ENCODE results near the gene PAMR1. TPM values are rescaled to one million over a fixed set of nuclear protein-coding genes. Genes with fewer than 3 reads are reported as not detected.

Gene PAMR1
- total and polyA plus RNA-seq, 2 donors: 1.9 to 5.6 TPM

GRCh38 chr11:35479731-35480130, 45.7 kb downstream of the PAMR1 start:
- H3K4me1 ChIP-seq (ENCODE audit: control insufficient read depth in 2 of 2, insufficient read depth in 2 of 2, low read length in 2 of 2): no peaks in the 10 kb centered on the region
- no peaks in the 10 kb centered on the region for H3K36me3 ChIP-seq (ENCODE audit: control insufficient read depth in 2 of 2, insufficient read depth in 2 of 2, low read length in 1 of 2)
- no peak overlapping the region for H3K27ac ChIP-seq (ENCODE audit: low read depth in 1 of 2, low read length in 1 of 2)
- 97% methylated on average over 5 of the region's 5 CpGs for WGBS
- no peak overlapping the region for H3K4me3 ChIP-seq (ENCODE audit: low read length in 2 of 2)
- DNase-seq (ENCODE audit: low read depth in 6 of 9, low spot score in 9 of 9): no peak
- no peaks in the 10 kb centered on the region for H3K9me3 ChIP-seq (ENCODE audit: control insufficient read depth in 2 of 2, insufficient read depth in 1 of 2, low read length in 1 of 2)
- H3K27me3 ChIP-seq (ENCODE audit: control insufficient read depth in 2 of 2, insufficient read depth in 1 of 2, low read length in 1 of 2): peaks cover 0 to 4% of the 10 kb centered on the region in 2 donors

- Histone ChIP-seq H3K27ac (ENCODE audit: low read depth in 1 of 2, low read length in 1 of 2) (no peak overlapping the region), H3K4me1 (ENCODE audit: control insufficient read depth in 2 of 2, insufficient read depth in 2 of 2, low read length in 2 of 2) (no peaks in the 10 kb centered on the region), H3K4me3 (ENCODE audit: low read length in 2 of 2) (no peak overlapping the region), H3K9me3 (ENCODE audit: control insufficient read depth in 2 of 2, insufficient read depth in 1 of 2, low read length in 1 of 2) (no peaks in the 10 kb centered on the region), H3K36me3 (ENCODE audit: control insufficient read depth in 2 of 2, insufficient read depth in 2 of 2, low read length in 1 of 2) (no peaks in the 10 kb centered on the region), H3K27me3 (ENCODE audit: control insufficient read depth in 2 of 2, insufficient read depth in 1 of 2, low read length in 1 of 2) (peaks cover 0 to 4% of the 10 kb centered on the region in 2 donors)
- 91% methylated on average over 7 of the region's 7 CpGs for WGBS
- no peak for DNase-seq (ENCODE audit: low read depth in 6 of 9, low spot score in 9 of 9)
Observed at GRCh38 chr11:35478471-35479091, 46.8 kb downstream of the PAMR1 start.

GRCh38 chr11:35477901-35478300, 47.5 kb downstream of the PAMR1 start:
- 51% methylated on average over 4 of the region's 4 CpGs for WGBS
- DNase-seq (ENCODE audit: low read depth in 6 of 9, low spot score in 9 of 9): no peak

GRCh38 chr11:35474688-35475087, 50.7 kb downstream of the PAMR1 start:
- peaks cover 0 to 4% of the 10 kb centered on the region in 2 donors for H3K27me3 ChIP-seq (ENCODE audit: control insufficient read depth in 2 of 2, insufficient read depth in 1 of 2, low read length in 1 of 2)
- WGBS: 83% methylated on average over 4 of the region's 4 CpGs
- no peaks in the 10 kb centered on the region for H3K36me3 ChIP-seq (ENCODE audit: control insufficient read depth in 2 of 2, insufficient read depth in 2 of 2, low read length in 1 of 2)
- H3K9me3 ChIP-seq (ENCODE audit: control insufficient read depth in 2 of 2, insufficient read depth in 1 of 2, low read length in 1 of 2): no peaks in the 10 kb centered on the region
- no peak overlapping the region for H3K27ac ChIP-seq (ENCODE audit: low read depth in 1 of 2, low read length in 1 of 2)
- no peaks in the 10 kb centered on the region for H3K4me1 ChIP-seq (ENCODE audit: control insufficient read depth in 2 of 2, insufficient read depth in 2 of 2, low read length in 2 of 2)
- no peak overlapping the region for H3K4me3 ChIP-seq (ENCODE audit: low read length in 2 of 2)
- no peak for DNase-seq (ENCODE audit: low read depth in 6 of 9, low spot score in 9 of 9)

More at GRCh38 chr11:35477901-35478300, 47.5 kb downstream of the PAMR1 start:
- Histone ChIP-seq H3K4me1 (ENCODE audit: control insufficient read depth in 2 of 2, insufficient read depth in 2 of 2, low read length in 2 of 2) (no peaks in the 10 kb centered on the region), H3K27ac (ENCODE audit: low read depth in 1 of 2, low read length in 1 of 2) (no peak overlapping the region), H3K27me3 (ENCODE audit: control insufficient read depth in 2 of 2, insufficient read depth in 1 of 2, low read length in 1 of 2) (peaks cover 0 to 4% of the 10 kb centered on the region in 2 donors), H3K36me3 (ENCODE audit: control insufficient read depth in 2 of 2, insufficient read depth in 2 of 2, low read length in 1 of 2) (no peaks in the 10 kb centered on the region), H3K9me3 (ENCODE audit: control insufficient read depth in 2 of 2, insufficient read depth in 1 of 2, low read length in 1 of 2) (no peaks in the 10 kb centered on the region), H3K4me3 (ENCODE audit: low read length in 2 of 2) (no peak overlapping the region)

GRCh38 chr11:35473795-35474374, 51.5 kb downstream of the PAMR1 start:
- 95% methylated on average over 7 of the region's 7 CpGs for WGBS
- peaks cover 0 to 10% of the 10 kb centered on the region in 2 donors for H3K27me3 ChIP-seq (ENCODE audit: control insufficient read depth in 2 of 2, insufficient read depth in 1 of 2, low read length in 1 of 2)

GRCh38 chr11:35470616-35471015, 54.8 kb downstream of the PAMR1 start:
- H3K9me3 ChIP-seq (ENCODE audit: control insufficient read depth in 2 of 2, insufficient read depth in 1 of 2, low read length in 1 of 2): no peaks in the 10 kb centered on the region
- H3K36me3 ChIP-seq (ENCODE audit: control insufficient read depth in 2 of 2, insufficient read depth in 2 of 2, low read length in 1 of 2): no peaks in the 10 kb centered on the region
- no peak overlapping the region for H3K27ac ChIP-seq (ENCODE audit: low read depth in 1 of 2, low read length in 1 of 2)
- H3K4me1 ChIP-seq (ENCODE audit: control insufficient read depth in 2 of 2, insufficient read depth in 2 of 2, low read length in 2 of 2): no peaks in the 10 kb centered on the region
- H3K27me3 ChIP-seq (ENCODE audit: control insufficient read depth in 2 of 2, insufficient read depth in 1 of 2, low read length in 1 of 2): peaks cover 0 to 5% of the 10 kb centered on the region in 2 donors
- no peak overlapping the region for H3K4me3 ChIP-seq (ENCODE audit: low read length in 2 of 2)
- WGBS: 95% methylated on average over 13 of the region's 13 CpGs
- DNase-seq (ENCODE audit: low read depth in 6 of 9, low spot score in 9 of 9): no peak

More at GRCh38 chr11:35473795-35474374, 51.5 kb downstream of the PAMR1 start:
- H3K27ac ChIP-seq (ENCODE audit: low read depth in 1 of 2, low read length in 1 of 2): no peak overlapping the region
- H3K36me3 ChIP-seq (ENCODE audit: control insufficient read depth in 2 of 2, insufficient read depth in 2 of 2, low read length in 1 of 2): no peaks in the 10 kb centered on the region
- DNase-seq (ENCODE audit: low read depth in 6 of 9, low spot score in 9 of 9): no peak
- H3K4me1 ChIP-seq (ENCODE audit: control insufficient read depth in 2 of 2, insufficient read depth in 2 of 2, low read length in 2 of 2): no peaks in the 10 kb centered on the region
- H3K9me3 ChIP-seq (ENCODE audit: control insufficient read depth in 2 of 2, insufficient read depth in 1 of 2, low read length in 1 of 2): no peaks in the 10 kb centered on the region
- no peak overlapping the region for H3K4me3 ChIP-seq (ENCODE audit: low read length in 2 of 2)

GRCh38 chr11:35466058-35466457, 59.4 kb downstream of the PAMR1 start:
- Histone ChIP-seq H3K9me3 (ENCODE audit: control insufficient read depth in 2 of 2, insufficient read depth in 1 of 2, low read length in 1 of 2) (no peaks in the 10 kb centered on the region), H3K4me1 (ENCODE audit: control insufficient read depth in 2 of 2, insufficient read depth in 2 of 2, low read length in 2 of 2) (no peaks in the 10 kb centered on the region), H3K27ac (ENCODE audit: low read depth in 1 of 2, low read length in 1 of 2) (no peak overlapping the region), H3K4me3 (ENCODE audit: low read length in 2 of 2) (no peak overlapping the region), H3K27me3 (ENCODE audit: control insufficient read depth in 2 of 2, insufficient read depth in 1 of 2, low read length in 1 of 2) (peaks cover 0 to 5% of the 10 kb centered on the region in 2 donors), H3K36me3 (ENCODE audit: control insufficient read depth in 2 of 2, insufficient read depth in 2 of 2, low read length in 1 of 2) (no peaks in the 10 kb centered on the region)
- DNase-seq (ENCODE audit: low read depth in 6 of 9, low spot score in 9 of 9): no peak
- 93% methylated on average over 3 of the region's 3 CpGs for WGBS

DNA sequence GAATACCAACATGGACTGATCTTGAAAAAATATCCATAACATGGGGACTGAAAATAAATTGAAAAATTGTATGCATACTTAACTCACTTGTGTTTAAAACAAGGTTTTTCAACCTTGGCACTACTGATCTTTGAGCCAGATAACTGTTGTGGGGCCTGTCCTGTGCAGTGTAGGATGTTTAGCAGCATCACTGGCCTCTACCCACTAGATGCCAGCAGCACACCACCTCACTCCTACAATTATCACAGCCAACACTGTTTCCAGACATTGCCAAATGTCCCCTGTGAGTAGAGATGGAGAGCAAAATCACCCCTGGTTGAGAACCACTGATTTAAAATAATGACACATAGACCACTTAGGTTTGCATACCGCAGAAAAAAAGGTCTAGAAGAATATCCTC, 61.1 kb downstream of the PAMR1 start:
- H3K27me3 ChIP-seq (ENCODE audit: control insufficient read depth in 2 of 2, insufficient read depth in 1 of 2, low read length in 1 of 2): peaks cover 0 to 4% of the 10 kb centered on the region in 2 donors
- H3K9me3 ChIP-seq (ENCODE audit: control insufficient read depth in 2 of 2, insufficient read depth in 1 of 2, low read length in 1 of 2): no peaks in the 10 kb centered on the region
- H3K4me3 ChIP-seq (ENCODE audit: low read length in 2 of 2): no peak overlapping the region
- no peak for DNase-seq (ENCODE audit: low read depth in 6 of 9, low spot score in 9 of 9)
- H3K4me1 ChIP-seq (ENCODE audit: control insufficient read depth in 2 of 2, insufficient read depth in 2 of 2, low read length in 2 of 2): no peaks in the 10 kb centered on the region
- WGBS: 93% methylated on average over 1 of the region's 1 CpG
- no peaks in the 10 kb centered on the region for H3K36me3 ChIP-seq (ENCODE audit: control insufficient read depth in 2 of 2, insufficient read depth in 2 of 2, low read length in 1 of 2)
- no peak overlapping the region for H3K27ac ChIP-seq (ENCODE audit: low read depth in 1 of 2, low read length in 1 of 2)

- WGBS: 76% methylated on average over 13 of the region's 13 CpGs
- Histone ChIP-seq H3K4me1 (ENCODE audit: control insufficient read depth in 2 of 2, insufficient read depth in 2 of 2, low read length in 2 of 2) (no peaks in the 10 kb centered on the region), H3K27me3 (ENCODE audit: control insufficient read depth in 2 of 2, insufficient read depth in 1 of 2, low read length in 1 of 2) (no peaks in the 10 kb centered on the region), H3K27ac (ENCODE audit: low read depth in 1 of 2, low read length in 1 of 2) (no peak overlapping the region), H3K36me3 (ENCODE audit: control insufficient read depth in 2 of 2, insufficient read depth in 2 of 2, low read length in 1 of 2) (no peaks in the 10 kb centered on the region), H3K4me3 (ENCODE audit: low read length in 2 of 2) (no peak overlapping the region), H3K9me3 (ENCODE audit: control insufficient read depth in 2 of 2, insufficient read depth in 1 of 2, low read length in 1 of 2) (no peaks in the 10 kb centered on the region)
- no peak for DNase-seq (ENCODE audit: low read depth in 6 of 9, low spot score in 9 of 9)
Observed at GRCh38 chr11:35463331-35463751, 62.1 kb downstream of the PAMR1 start.

Data from thymus (tissue), 11 donors.